GM19324 (cell line): Measurements from ENCODE around the gene NR3C1.
"Not testable (repeated sequence)": the region's sequence is repeated elsewhere in the genome, so short reads cannot be mapped to it uniquely, and the experiment has no call there.

Experiments used
- ATAC-seq: cut with Tn5 transposase; IDR thresholded peaks from one replicate; pipeline ENCODE4 v1.9.1; 2021; ENCODE audit warnings: mild to moderate bottlenecking, moderate library complexity; ENCODE audit not compliant: unreplicated experiment, low FRiP score

NR3C1 gene

GRCh38 chr5:143341807-143342570 lies 61.5 kb downstream of the NR3C1 start:
- no peak for ATAC-seq

GRCh38 chr5:143340891-143341685 lies 62.4 kb downstream of the NR3C1 start:
- no peak for ATAC-seq

- no peak for ATAC-seq
Observed at GRCh38 chr5:143338658-143339366, 64.7 kb downstream of the NR3C1 start.

GRCh38 chr5:143337946-143338345 lies 65.5 kb downstream of the NR3C1 start:
- ATAC-seq: no peak

- no peak for ATAC-seq
Observed at GRCh38 chr5:143336485-143336884, 67.0 kb downstream of the NR3C1 start.

GRCh38 chr5:143334903-143335302 lies 68.6 kb downstream of the NR3C1 start:
- no peak for ATAC-seq

- not testable (repeated sequence) for ATAC-seq
Observed at GRCh38 chr5:143334380-143334779, 69.1 kb downstream of the NR3C1 start.

GRCh38 chr5:143331956-143332355 lies 71.5 kb downstream of the NR3C1 start:
- no peak for ATAC-seq

GRCh38 chr5:143329843-143330242 lies 73.6 kb downstream of the NR3C1 start:
- ATAC-seq: no peak

- no peak for ATAC-seq
Observed at GRCh38 chr5:143328589-143329220, 74.8 kb downstream of the NR3C1 start.

- ATAC-seq: not testable (repeated sequence)
Observed at GRCh38 chr5:143325086-143325485, 78.4 kb downstream of the NR3C1 start.

- ATAC-seq: not testable (repeated sequence)
Observed at GRCh38 chr5:143322931-143323630, 80.4 kb downstream of the NR3C1 start.

- ATAC-seq: no peak
Observed at GRCh38 chr5:143322176-143322575, 81.3 kb downstream of the NR3C1 start.

GRCh38 chr5:143319437-143320227 lies 83.9 kb downstream of the NR3C1 start:
- no peak for ATAC-seq

- no peak for ATAC-seq
Observed at GRCh38 chr5:143318833-143319232, 84.7 kb downstream of the NR3C1 start.

- no peak for ATAC-seq
Observed at GRCh38 chr5:143318270-143318669, 85.2 kb downstream of the NR3C1 start.

- no peak for ATAC-seq
Observed at GRCh38 chr5:143316844-143317631, 86.4 kb downstream of the NR3C1 start.

- no peak for ATAC-seq
Observed at GRCh38 chr5:143316337-143316736, 87.1 kb downstream of the NR3C1 start.
